ENCODE data around the gene RRP9. TPM values are rescaled to one million over a fixed set of nuclear protein-coding genes. Genes with fewer than 3 reads are reported as not detected.

The RRP9 gene
- polyA plus RNA-seq, 1 donor from 2014 or later, result 26.8 TPM

DNA sequence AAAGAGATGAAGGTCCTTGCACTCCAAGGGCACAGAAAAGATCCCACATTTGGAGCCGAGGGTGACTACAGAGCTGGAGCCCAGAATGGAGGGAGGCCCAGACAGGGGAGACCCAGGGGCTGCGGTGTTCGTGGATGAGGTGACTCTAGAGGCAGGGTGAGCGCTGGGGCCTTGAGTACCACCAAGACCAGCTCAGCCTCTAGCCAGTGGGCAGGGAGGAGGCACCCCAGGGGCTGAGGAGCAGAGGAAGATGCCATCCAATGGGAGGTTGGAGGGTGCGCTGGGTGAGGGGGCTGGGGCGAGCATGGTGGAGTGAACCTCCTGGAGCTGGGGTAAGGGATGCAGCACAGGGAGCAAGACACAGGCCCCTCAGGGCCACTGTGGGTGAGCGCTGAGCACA, 13.3 kb downstream of the RRP9 start:
- H4K20me1 ChIP-seq (ENCODE audit: insufficient read depth), result no peaks in the 10 kb centered on the region
- H3K79me2 ChIP-seq (replicated peaks; ENCODE audit: insufficient read depth, low read length), result no peaks in the 10 kb centered on the region
- H3K27ac ChIP-seq (ENCODE audit: low read length), result no peak overlapping the region
- no peak overlapping the region for H3K4me2 ChIP-seq (ENCODE audit: low read length)
- no peaks in the 10 kb centered on the region for H3K9me3 ChIP-seq (ENCODE audit: low read length)
- no peaks in the 10 kb centered on the region for H3K36me3 ChIP-seq (ENCODE audit: insufficient read depth, low read length)
- H3K9me2 ChIP-seq (ENCODE audit: insufficient read depth, low read length), result no peaks in the 10 kb centered on the region
- H3F3A ChIP-seq (ENCODE audit: insufficient read depth, low read length, poor library complexity, severe bottlenecking), result no peaks in the 10 kb centered on the region
- H3K27me3 ChIP-seq (ENCODE audit: insufficient read depth, low read depth, low read length), result no peaks in the 10 kb centered on the region
- H3K9ac ChIP-seq (ENCODE audit: low read length), result no peak overlapping the region
- TF ChIP-seq EP300 (conservative IDR thresholded peaks at IDR 0.05; ENCODE audit: poor library complexity, severe bottlenecking) (no peak), POLR2AphosphoS5 (IDR thresholded peaks at IDR 0.05) (no peak), EZH2 (IDR thresholded peaks at IDR 0.05; ENCODE audit: borderline replicate concordance, insufficient read depth, low read length, poor library complexity, severe bottlenecking) (no peak), TAF1 (IDR thresholded peaks at IDR 0.05; ENCODE audit: low read depth) (no peak)
- no peak overlapping the region for H2AFZ ChIP-seq (ENCODE audit: low read depth, low read length)
- no peak overlapping the region for H3K4me3 ChIP-seq (ENCODE audit: low read length)

DNA sequence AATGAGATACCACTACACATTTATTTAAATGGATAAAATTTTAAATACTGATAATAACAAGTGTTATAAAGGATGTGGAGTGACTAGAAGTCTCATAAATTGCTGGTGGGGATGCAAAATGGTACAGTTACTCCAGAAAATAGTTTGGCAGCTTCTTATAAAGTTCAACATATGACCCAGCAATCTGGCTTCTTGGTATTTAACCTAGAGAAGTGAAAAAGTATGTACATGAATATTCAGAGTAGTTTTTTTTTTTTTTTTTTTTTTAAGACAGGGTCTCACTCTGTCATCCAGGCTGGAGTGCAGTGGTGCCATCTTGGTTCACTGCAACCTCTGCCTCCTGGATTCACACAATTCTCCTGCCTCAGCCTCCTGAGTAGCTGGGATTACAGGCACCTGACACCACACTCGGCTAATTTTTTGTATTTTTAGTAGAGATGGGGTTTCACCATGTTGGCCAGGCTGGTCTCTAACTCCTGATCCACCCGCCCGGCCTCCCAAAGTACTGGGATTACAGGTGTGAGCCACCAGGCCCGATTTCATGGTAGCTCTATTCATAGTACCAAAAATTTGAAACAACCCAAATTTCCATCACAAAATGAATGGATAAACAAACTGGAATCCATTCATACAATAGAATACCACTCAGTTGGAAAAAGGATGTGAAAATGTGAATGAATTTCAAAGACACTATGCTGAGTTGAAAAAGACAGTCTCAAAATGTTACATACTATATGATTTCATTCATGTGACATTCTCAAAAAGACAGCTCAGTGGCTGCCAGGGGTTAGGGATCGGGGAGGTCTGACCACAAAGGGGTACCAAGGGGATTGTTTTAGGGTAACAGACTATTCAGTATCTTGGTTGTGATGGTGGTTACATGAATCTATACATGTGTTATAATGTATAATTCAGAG, 14.4 kb downstream of the RRP9 start:
- no peak overlapping the region for H3K9ac ChIP-seq (ENCODE audit: low read length)
- H3K27me3 ChIP-seq (ENCODE audit: insufficient read depth, low read depth, low read length), result no peaks in the 10 kb centered on the region
- no peaks in the 10 kb centered on the region for H3K9me3 ChIP-seq (ENCODE audit: low read length)
- H4K20me1 ChIP-seq (ENCODE audit: insufficient read depth), result no peaks in the 10 kb centered on the region
- H3K9me2 ChIP-seq (ENCODE audit: insufficient read depth, low read length), result no peaks in the 10 kb centered on the region
- H3K27ac ChIP-seq (ENCODE audit: low read length), result no peak overlapping the region
- no peak overlapping the region for H2AFZ ChIP-seq (ENCODE audit: low read depth, low read length)
- no peaks in the 10 kb centered on the region for H3F3A ChIP-seq (ENCODE audit: insufficient read depth, low read length, poor library complexity, severe bottlenecking)
- no peaks in the 10 kb centered on the region for H3K36me3 ChIP-seq (ENCODE audit: insufficient read depth, low read length)
- TF ChIP-seq EZH2 (IDR thresholded peaks at IDR 0.05; ENCODE audit: borderline replicate concordance, insufficient read depth, low read length, poor library complexity, severe bottlenecking) (no peak), RAD21 (conservative IDR thresholded peaks at IDR 0.05) (no peak), TAF1 (IDR thresholded peaks at IDR 0.05; ENCODE audit: low read depth) (no peak), SMC3 (conservative IDR thresholded peaks at IDR 0.05; ENCODE audit: poor library complexity) (no peak), MXI1 (conservative IDR thresholded peaks at IDR 0.05; ENCODE audit: poor library complexity, severe bottlenecking) (no peak), EP300 (conservative IDR thresholded peaks at IDR 0.05; ENCODE audit: poor library complexity, severe bottlenecking) (no peak), POLR2AphosphoS5 (IDR thresholded peaks at IDR 0.05) (no peak), CTCF (IDR thresholded peaks at IDR 0.05; ENCODE audit: poor library complexity, severe bottlenecking) (no peak), REST (IDR thresholded peaks at IDR 0.05; ENCODE audit: borderline replicate concordance) (no peak)
- H3K79me2 ChIP-seq (replicated peaks; ENCODE audit: insufficient read depth, low read length), result no peaks in the 10 kb centered on the region
- no peak overlapping the region for H3K4me3 ChIP-seq (ENCODE audit: low read length)
- H3K4me2 ChIP-seq (ENCODE audit: low read length), result no peak overlapping the region
